DMS153 (cell line): ENCODE measurements around the gene SP6.
A peak's percentile ranks its signal among the peaks of the same experiment; 100 is the strongest.

ENCODE experiments used
- DNase-seq: peaks from one replicate; lab custom pipeline; 2025; lab: John Stamatoyannopoulos, UW

The SP6 gene

DNA sequence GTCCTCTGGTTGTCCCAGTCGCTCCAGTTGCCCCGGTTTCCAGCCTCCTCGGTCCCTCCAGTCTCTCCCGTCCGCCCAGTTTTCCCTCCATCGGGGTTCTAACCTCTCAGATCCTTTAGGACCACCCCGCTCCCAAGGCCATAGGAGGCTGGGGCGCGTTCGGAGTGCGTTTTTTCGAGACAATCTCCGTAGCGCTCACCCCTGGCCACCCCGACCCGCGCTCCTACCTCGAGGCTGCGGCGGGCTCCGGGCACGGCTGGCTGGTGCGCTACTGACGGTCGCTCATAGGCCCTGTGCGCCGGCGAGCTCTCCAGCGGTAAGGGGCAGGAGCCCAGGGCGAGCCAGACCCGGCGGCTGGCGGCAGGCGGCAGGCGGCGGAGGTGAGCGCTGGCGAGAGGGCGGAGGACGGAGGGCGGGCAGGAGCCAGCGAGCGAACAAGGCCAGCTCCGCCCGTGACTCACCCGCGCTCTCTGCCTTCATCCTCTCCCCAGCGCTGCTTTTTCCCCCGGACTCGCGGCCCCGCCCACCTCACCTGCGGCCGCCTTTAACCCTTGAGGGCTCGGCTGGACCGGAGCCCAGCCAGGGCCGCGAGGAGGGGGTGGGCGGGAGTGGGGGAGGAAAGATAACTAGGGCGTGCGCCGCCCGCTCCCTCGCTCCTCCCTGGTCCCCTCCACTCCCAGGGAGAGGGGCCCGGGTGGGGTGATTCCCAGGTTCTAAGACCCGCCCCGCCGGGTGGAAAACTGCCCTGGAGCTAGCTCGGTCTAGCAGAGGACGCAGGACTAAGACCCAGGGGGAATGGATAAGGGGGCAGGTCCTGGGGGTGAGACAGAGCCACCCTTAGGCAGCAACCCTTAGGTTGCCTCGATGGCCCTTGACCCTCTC, at the start of gene SP6:
TSS of gene SP6 (minus strand) at position 472 of the 882 bp plus-strand sequence. CDS start 2,734 bp downstream, outside the sequence.
- peak; percentile 68 for DNase-seq

DNA sequence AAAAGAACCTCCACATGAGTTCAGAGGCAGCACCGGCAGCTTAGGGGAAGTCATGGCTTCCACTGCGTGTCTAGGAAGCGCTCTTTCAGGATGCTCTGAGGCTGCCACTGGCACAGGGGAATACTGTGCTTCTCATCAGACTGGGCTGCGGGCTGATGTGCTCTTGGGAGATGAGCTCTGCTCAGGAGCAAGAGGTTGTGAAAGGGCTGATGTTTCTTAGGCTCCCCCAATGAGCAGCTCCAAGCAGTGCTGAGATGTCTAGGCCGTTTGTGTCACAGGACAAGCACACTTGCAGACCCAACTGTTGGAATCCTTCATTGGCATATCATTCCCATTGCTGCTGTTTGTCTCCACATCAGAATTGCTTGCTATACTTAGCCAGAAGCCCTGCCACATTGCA, 48.7 kb upstream of the SP6 start:
- no peak for DNase-seq

DNA sequence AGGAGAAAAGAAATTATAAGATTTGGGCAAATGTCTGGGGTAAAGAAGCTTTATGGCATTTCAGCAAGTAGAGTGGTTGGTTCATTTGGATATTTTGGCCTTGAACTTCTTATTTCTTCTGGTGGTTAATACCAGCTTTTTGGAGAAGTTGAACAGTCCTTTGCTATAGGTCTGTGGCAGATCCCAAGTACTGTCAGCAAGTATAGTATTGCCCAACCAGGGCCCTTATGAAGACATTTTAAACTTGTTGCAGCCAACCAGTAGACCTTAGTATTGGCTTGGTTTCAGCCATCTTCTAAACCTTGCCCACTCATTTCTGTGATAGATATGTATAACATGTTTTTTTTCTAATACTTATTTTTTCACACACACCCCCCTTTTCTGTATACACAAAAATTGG, 47.3 kb upstream of the SP6 start:
- no peak for DNase-seq

DNA sequence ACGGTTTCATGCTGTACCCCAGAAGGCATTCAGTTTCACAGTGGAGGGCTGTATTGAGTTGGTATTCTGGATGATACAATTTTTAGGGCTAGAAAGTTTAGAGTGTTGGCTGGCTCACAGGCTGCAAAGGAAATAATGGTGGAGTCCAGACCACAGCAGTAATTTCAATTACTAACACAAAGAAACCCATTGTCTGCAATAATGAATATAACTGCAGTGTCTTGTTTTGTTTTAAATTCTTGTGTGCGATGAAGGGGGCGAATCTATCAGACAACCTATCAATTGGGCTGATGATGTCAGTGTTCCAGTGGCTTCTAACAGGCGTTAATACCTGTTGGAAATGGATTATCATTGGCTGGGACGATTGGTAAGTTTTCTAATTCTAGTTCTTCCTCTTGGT, 46.6 kb upstream of the SP6 start:
- no peak for DNase-seq

DNA sequence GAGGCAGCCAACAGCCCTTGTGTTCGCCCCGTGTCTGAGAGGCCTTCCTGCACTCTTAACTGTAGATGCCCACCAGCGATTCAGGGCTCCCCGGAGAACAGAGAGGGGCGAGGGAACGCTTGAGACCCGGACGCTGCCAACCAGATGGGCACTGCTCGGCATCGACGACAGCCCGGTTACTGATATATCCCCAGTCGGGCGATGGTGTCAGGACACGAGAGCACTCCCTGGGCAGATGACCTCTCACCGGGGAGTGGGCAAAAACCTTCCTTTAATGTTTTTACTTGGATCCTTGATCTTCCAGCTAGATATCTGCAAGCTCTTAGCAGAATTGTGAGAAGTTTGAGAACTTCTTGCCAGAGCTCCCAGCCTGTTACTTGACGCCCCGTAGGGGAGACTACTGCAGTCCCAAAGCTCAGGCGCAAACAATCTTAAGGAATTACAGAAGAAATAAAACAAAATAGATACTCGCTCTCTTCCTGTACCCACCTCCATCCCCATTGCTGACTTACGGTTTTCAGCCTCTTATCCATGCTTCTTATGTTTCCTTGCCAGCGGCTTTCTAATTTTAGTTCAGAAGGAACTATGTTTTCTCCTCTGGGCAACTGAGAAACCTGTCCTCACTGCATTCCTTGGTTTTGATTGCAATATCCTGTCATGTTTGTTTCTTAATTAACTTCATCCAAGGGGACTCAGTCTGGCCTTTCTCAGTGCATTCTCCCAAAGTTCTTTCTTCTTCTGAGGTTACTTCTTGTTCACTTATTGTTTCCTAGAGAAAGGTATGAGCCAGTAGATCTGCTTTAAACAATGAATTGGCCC, 45.9 kb upstream of the SP6 start:
- no peak for DNase-seq

GRCh38 chr17:47895856-47896671, 45.1 kb upstream of the SP6 start, which contains the start of gene SP2:
TSS of gene SP2 (plus strand) at chr17:47896236. CDS start at chr17:47896287, 51 bp downstream.
- peak; percentile 100 for DNase-seq

DNA sequence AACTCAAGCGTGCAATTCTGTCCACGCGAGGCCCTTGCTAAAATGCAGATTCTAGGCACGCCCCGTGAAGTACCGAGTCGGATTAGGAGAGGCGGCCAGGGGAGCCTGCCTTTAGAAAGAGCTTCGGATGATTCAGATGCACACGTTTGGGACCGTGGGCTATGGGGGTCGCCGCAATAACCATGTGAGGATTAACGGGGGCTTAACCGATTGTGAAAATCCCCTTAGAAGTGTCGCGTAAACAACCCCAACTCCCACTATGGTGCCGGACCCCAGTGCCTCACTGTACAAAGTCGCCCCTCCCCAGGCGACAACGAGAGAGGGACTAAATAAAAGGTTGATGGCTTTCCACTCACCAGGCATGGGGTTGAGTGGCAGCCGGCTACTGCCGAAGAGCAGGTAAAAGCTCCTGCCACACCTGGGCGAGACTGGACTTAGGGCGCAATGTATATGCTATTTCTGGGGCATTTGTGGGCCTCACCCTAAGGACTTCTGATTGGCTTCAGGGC, 44.4 kb upstream of the SP6 start:
- DNase-seq, result no peak

GRCh38 chr17:47894498-47895346, 43.8 kb upstream of the SP6 start:
- no peak for DNase-seq

DNA sequence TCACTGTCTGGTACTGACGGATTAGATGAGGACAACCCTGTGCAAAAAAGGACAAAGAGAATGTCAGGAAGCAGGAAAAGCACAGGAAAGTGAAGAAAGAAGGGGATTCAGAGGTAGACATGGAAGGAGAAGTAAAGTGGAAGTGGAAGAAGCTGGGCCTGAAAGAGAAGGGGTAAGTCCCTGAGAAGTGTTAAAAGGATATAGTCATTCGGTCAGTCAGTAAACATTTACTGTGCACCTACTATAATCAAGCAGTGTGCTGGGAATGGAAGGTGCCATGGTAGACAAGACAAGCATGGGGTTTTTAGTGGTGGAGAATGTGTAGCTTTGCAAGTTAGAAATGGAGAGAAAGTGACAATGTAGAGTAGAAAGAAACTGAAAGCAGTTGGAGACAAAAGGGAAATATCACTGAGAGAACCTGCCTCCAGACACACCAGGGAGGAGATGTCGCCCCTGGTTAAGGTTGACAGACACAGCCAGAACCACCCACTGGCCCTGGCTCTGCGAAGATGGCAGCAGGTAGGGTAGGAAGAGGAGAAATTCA, 40.7 kb upstream of the SP6 start:
- DNase-seq, result no peak

DNA sequence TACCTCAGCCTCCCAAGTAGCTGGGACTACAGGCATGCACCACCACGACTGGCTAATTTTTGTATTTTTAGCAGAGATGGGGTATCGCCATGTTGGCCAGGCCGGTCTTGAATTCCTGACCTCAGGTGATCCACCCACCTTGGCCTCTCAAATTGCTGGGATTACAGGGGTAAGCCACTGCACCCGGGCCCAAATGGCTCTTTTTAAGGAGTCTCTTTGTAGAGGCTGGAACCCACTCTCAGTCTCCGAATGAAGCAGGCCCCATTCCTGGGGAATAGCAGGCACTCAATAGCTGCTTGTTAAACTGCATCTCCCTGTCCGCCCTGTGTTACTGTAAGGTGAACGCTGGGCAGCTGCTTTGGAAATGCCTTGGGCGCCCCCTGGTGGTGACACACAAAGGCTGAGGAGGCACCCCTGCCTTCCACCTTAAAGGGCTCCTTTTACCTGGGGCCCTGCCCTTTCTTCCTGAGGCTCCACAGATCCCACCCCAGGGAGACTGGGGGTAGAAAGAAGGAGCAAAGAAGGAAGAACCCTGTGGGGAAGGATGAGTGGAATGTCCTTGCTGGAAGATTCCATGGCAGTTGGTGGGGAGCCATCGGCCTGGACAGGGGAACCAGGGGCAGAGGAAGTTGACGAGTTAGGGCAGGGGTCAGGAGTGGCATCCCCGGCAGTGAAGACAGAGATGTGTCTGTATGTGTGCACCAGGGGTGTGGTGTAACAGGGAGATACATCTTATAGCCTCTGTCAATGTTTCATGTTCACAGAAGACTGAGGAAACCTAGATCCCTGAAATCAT, 39.0 kb upstream of the SP6 start:
- peak; percentile 76 for DNase-seq

- DNase-seq, result no peak
Measured at GRCh38 chr17:47888293-47888692, 37.3 kb upstream of the SP6 start.

DNA sequence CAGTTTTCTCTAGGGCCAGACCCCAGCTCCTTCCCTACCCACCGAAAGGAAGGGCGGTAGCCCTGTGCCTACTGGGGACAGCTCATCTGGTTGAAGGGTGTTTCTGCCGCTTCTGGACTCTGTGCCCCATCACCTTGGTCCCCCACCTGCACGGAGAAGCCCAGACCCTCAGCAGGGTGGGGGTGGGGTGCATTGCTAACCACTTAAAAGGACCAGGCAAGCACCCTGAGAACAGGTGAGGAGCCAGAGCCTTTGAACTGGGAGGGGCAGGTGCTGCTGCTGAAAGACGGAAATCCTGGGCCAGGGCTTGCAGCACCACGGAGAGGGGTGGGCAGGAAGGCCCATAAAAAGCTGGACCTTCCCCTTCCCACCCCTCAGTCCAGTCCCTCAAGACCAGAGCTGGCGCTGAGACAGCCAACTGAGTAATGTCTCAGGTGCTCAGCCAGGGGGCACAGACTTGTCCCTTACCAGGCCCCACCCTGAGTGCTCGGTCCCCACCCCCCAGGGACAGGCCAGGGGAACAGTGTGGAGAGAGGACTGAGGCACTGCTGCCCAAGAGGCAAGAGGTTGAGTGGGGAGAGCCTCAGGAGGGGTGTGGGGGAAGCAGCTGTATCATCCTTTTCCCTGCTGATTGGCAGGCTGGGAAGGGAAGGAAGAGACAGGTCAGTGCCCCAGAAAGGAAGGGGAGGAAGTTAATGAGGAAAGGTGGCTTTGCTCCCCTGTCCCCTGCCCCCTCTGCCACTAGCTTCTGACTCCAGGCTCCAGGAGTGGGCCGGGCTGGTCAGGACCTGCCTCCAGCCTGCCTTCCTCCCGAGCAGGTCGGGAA, 34.2 kb upstream of the SP6 start:
- DNase-seq, result no peak

GRCh38 chr17:47884427-47884740, 33.4 kb upstream of the SP6 start:
- DNase-seq, result no peak

- DNase-seq, result no peak
Measured at GRCh38 chr17:47883589-47884426, 32.8 kb upstream of the SP6 start.

DNA sequence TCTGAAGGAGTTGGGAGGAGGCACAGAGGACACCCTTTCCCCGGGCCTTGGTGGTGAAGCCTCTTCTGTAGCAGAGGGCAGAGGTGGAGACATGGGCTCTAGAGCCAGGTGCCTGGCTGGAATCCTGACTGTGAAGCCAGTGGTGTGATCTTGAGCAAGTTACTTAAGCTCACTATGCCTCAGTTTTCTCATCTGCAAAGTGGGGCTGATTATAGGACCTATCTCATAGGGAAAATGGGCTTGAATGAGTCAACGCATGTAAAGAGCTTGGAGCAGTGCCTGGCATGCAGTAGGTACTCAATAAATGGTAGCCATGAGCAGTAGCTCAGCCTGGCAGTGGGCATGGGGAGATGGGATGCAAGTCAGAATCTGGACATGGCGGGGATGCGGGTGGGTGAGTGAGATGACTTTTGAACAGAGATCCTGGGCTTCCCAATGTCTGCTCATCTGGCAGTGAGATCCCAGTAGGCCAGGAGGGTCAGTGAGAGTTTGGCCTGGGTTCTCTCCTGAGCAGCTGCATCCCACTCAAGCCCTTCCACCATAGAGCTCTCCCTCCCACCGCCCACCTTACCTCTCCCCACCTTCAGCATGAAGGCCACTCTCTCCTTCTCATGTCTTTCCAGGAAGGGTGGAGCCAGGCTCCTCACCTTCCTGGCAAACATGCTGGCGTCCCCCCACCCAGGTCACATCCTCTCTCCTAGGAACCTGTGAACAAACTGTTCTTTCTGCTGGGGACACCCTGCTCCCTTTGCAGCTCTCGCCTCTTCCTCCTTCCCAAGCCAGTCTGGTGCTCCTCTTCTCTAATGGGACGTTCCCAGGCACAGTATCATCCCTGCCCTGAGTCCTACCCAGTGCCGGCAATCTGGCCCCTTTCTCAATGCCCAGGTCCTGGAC, 32.0 kb upstream of the SP6 start:
- no peak for DNase-seq

GRCh38 chr17:47882247-47882646, 31.3 kb upstream of the SP6 start:
- DNase-seq, result no peak

DNA sequence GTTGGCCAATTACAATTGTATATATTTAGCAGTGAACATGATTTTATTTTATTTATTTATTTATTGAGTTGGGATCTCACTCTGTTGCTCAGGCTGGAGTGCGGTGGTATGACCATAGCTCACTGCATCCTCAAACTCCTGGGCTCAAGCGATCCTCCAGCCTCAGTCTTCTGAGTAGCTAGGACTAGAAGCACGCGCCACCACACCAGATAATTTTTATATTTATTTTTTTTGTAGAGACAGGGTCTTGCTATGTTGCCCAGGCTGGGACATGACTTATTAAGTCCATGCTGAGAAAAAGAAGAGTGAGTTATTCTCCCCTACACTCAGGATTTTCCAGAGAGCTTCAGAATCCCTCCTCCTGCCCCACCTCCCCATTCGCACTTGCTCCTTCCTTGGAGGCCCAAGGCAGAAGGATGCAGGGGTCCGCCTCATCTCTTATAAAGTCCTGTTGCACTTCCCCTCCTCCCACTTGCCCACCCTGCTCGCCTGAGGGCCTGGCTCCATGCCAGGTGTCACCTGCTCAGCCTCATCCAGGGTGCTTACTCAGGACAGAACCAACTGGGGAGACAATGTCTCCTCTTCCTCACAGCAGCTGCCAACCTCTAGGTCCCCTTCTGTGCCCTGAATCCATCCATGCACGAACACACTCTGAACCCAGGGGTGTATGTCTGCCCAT, 29.0 kb upstream of the SP6 start:
- no peak for DNase-seq
